HG02642 (cell line): ENCODE measurements around the gene GP1BA.

Source experiments
- ATAC-seq: cut with Tn5 transposase; IDR thresholded peaks from one replicate; pipeline ENCODE4 v1.9.1; 2021; ENCODE audit warnings: mild to moderate bottlenecking; ENCODE audit not compliant: unreplicated experiment, poor library complexity

GP1BA gene

GRCh38 chr17:4970273-4970672, 38.2 kb downstream of the GP1BA start:
- ATAC-seq, result no peak

DNA sequence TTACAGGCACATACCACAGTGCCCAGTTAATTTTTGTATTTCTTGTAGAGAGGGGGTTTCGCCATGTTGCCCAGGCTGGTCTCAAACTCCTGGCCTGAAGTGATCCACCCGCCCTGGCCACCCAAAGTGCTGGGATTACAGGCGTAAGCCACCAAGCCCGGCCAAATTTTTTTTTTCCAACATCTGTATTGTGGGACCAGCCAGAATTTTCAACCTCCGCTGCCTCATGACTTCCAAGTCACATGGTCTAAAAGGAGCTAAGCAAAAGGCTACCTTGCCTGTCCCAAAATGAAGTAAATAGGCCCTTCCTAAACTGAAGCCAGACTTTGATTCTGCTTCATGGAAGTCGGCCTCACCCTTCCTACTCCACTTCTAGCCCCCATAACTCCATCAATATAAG, 39.7 kb downstream of the GP1BA start:
- no peak for ATAC-seq

DNA sequence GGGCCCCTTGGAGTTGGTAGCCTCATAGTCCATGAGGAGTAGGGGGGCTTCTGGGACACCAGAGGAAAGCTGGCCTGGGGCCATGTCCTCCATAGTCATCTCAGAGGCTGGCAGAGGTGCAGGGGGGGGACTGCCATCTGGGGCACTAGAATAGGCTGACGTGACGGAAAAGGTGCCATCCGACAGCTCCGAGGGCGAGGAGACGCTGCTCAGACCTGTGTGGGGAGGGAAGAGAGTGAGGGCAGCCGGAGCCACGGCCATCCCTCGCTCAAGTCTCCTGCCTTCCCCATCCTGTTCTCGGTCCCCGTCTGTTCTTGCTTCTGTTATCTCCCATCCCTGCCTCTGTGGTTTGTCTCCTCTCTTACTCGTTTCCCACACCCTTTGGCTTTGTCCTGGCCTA, 40.2 kb downstream of the GP1BA start:
- no peak for ATAC-seq

GRCh38 chr17:4972752-4973151, 40.7 kb downstream of the GP1BA start:
- no peak for ATAC-seq

GRCh38 chr17:4973256-4974114, 41.4 kb downstream of the GP1BA start:
- ATAC-seq, result no peak

- no peak for ATAC-seq
Measured at GRCh38 chr17:4974115-4974670, 42.1 kb downstream of the GP1BA start.

GRCh38 chr17:4978726-4979125, 46.6 kb downstream of the GP1BA start:
- no peak for ATAC-seq

GRCh38 chr17:4980644-4981216, 48.7 kb downstream of the GP1BA start:
- no peak for ATAC-seq

GRCh38 chr17:4982305-4982704, 50.2 kb downstream of the GP1BA start:
- ATAC-seq, result no peak
